ENCODE data around the gene CTSV.
"Not testable (repeated sequence)": the region's sequence is repeated elsewhere in the genome, so short reads cannot be mapped to it uniquely, and the experiment has no call there.

CTSV gene

GRCh38 chr9:97060796-97061195 lies 21.9 kb upstream of the CTSV start:
- Histone ChIP-seq H3K9ac (ENCODE audit: low read depth, low read length) (no peak overlapping the region), H3K4me1 (ENCODE audit: insufficient read depth, low read length) (no peaks in the 10 kb centered on the region), H3K36me3 (ENCODE audit: insufficient read depth, low read length) (no peaks in the 10 kb centered on the region), H3K9me3 (ENCODE audit: control insufficient read depth, insufficient read depth, low read length) (no peaks in the 10 kb centered on the region)

- H3K9ac ChIP-seq (ENCODE audit: low read depth, low read length): no peak overlapping the region
Observed at GRCh38 chr9:97059626-97060025, 20.7 kb upstream of the CTSV start.

GRCh38 chr9:97057651-97058050 lies 18.7 kb upstream of the CTSV start:
- no peaks in the 10 kb centered on the region for H3K36me3 ChIP-seq (ENCODE audit: insufficient read depth, low read length)
- no peak overlapping the region for H3K9ac ChIP-seq (ENCODE audit: low read depth, low read length)
- no peaks in the 10 kb centered on the region for H3K9me3 ChIP-seq (ENCODE audit: control insufficient read depth, insufficient read depth, low read length)
- H3K4me1 ChIP-seq (ENCODE audit: insufficient read depth, low read length): peaks cover 18% of the 10 kb centered on the region

More at GRCh38 chr9:97059626-97060025, 20.7 kb upstream of the CTSV start:
- Histone ChIP-seq H3K4me1 (ENCODE audit: insufficient read depth, low read length) (peaks cover 1% of the 10 kb centered on the region; the same call in 1 of the 2 replicates), H3K9me3 (ENCODE audit: control insufficient read depth, insufficient read depth, low read length) (no peaks in the 10 kb centered on the region), H3K36me3 (ENCODE audit: insufficient read depth, low read length) (no peaks in the 10 kb centered on the region)

GRCh38 chr9:97055891-97056290 lies 16.9 kb upstream of the CTSV start:
- H3K9me3 ChIP-seq (ENCODE audit: control insufficient read depth, insufficient read depth, low read length); H3K9ac ChIP-seq (ENCODE audit: low read depth, low read length); H3K36me3 ChIP-seq (ENCODE audit: insufficient read depth, low read length): not testable (repeated sequence)
- peaks cover 26% of the 10 kb centered on the region for H3K4me1 ChIP-seq (ENCODE audit: insufficient read depth, low read length)

- H3K4me1 ChIP-seq (ENCODE audit: insufficient read depth, low read length): peaks cover 26% of the 10 kb centered on the region
- no peaks in the 10 kb centered on the region for H3K36me3 ChIP-seq (ENCODE audit: insufficient read depth, low read length)
- H3K9me3 ChIP-seq (ENCODE audit: control insufficient read depth, insufficient read depth, low read length): no peaks in the 10 kb centered on the region; the same call in 1 of the 2 replicates
- H3K9ac ChIP-seq (ENCODE audit: low read depth, low read length): no peak overlapping the region
Observed at GRCh38 chr9:97053717-97054116, 14.8 kb upstream of the CTSV start.

- Histone ChIP-seq H3K9ac (ENCODE audit: low read depth, low read length) (no peak overlapping the region), H3K4me1 (ENCODE audit: insufficient read depth, low read length) (peaks cover 26% of the 10 kb centered on the region), H3K36me3 (ENCODE audit: insufficient read depth, low read length) (no peaks in the 10 kb centered on the region), H3K9me3 (ENCODE audit: control insufficient read depth, insufficient read depth, low read length) (no peaks in the 10 kb centered on the region; the same call in 1 of the 2 replicates)
Observed at GRCh38 chr9:97052735-97053134, 13.8 kb upstream of the CTSV start.

- Histone ChIP-seq H3K9ac (ENCODE audit: low read depth, low read length) (no peak overlapping the region), H3K4me1 (ENCODE audit: insufficient read depth, low read length) (peaks cover 23% of the 10 kb centered on the region), H3K9me3 (ENCODE audit: control insufficient read depth, insufficient read depth, low read length) (no peaks in the 10 kb centered on the region; the same call in 1 of the 2 replicates), H3K36me3 (ENCODE audit: insufficient read depth, low read length) (no peaks in the 10 kb centered on the region)
Observed at GRCh38 chr9:97046228-97046627, 7.3 kb upstream of the CTSV start.

GRCh38 chr9:97045300-97045699 lies 6.4 kb upstream of the CTSV start:
- H3K36me3 ChIP-seq (ENCODE audit: insufficient read depth, low read length): no peaks in the 10 kb centered on the region
- H3K4me1 ChIP-seq (ENCODE audit: insufficient read depth, low read length): peaks cover 23% of the 10 kb centered on the region
- no peaks in the 10 kb centered on the region for H3K9me3 ChIP-seq (ENCODE audit: control insufficient read depth, insufficient read depth, low read length)
- no peak overlapping the region for H3K9ac ChIP-seq (ENCODE audit: low read depth, low read length)

GRCh38 chr9:97041898-97042297 lies 3.0 kb upstream of the CTSV start:
- H3K36me3 ChIP-seq (ENCODE audit: insufficient read depth, low read length): no peaks in the 10 kb centered on the region
- H3K9me3 ChIP-seq (ENCODE audit: control insufficient read depth, insufficient read depth, low read length): no peaks in the 10 kb centered on the region
- H3K9ac ChIP-seq (ENCODE audit: low read depth, low read length): no peak overlapping the region
- peaks cover 21% of the 10 kb centered on the region for H3K4me1 ChIP-seq (ENCODE audit: insufficient read depth, low read length)

- Histone ChIP-seq H3K9ac (ENCODE audit: low read depth, low read length) (peak overlapping the region; percentile 79), H3K9me3 (ENCODE audit: control insufficient read depth, insufficient read depth, low read length) (no peaks in the 10 kb centered on the region), H3K36me3 (ENCODE audit: insufficient read depth, low read length) (no peaks in the 10 kb centered on the region; the same call in 1 of the 2 replicates), H3K4me1 (ENCODE audit: insufficient read depth, low read length) (no peaks in the 10 kb centered on the region)
Observed at GRCh38 chr9:97039514-97039860, 545 bp upstream of the CTSV start.

GRCh38 chr9:97023505-97023904 lies 15.4 kb downstream of the CTSV start:
- H3K4me1 ChIP-seq (ENCODE audit: insufficient read depth, low read length); H3K9ac ChIP-seq (ENCODE audit: low read depth, low read length); H3K9me3 ChIP-seq (ENCODE audit: control insufficient read depth, insufficient read depth, low read length); H3K36me3 ChIP-seq (ENCODE audit: insufficient read depth, low read length): not testable (repeated sequence)

- H3K9me3 ChIP-seq (ENCODE audit: control insufficient read depth, insufficient read depth, low read length); H3K36me3 ChIP-seq (ENCODE audit: insufficient read depth, low read length): not testable (repeated sequence)
Observed at GRCh38 chr9:97013151-97014132, 25.5 kb downstream of the CTSV start.

GRCh38 chr9:97012617-97013016 lies 26.3 kb downstream of the CTSV start:
- not testable (repeated sequence) for H3K9me3 ChIP-seq (ENCODE audit: control insufficient read depth, insufficient read depth, low read length); H3K36me3 ChIP-seq (ENCODE audit: insufficient read depth, low read length); H3K4me1 ChIP-seq (ENCODE audit: insufficient read depth, low read length)
- peak overlapping the region; percentile 60; the same call in 1 of the 2 replicates for H3K9ac ChIP-seq (ENCODE audit: low read depth, low read length)

More at GRCh38 chr9:97013151-97014132, 25.5 kb downstream of the CTSV start:
- H3K4me1 ChIP-seq (ENCODE audit: insufficient read depth, low read length): not testable (repeated sequence)
- H3K9ac ChIP-seq (ENCODE audit: low read depth, low read length): peak overlapping the region; percentile 60

GRCh38 chr9:97002195-97002594 lies 36.7 kb downstream of the CTSV start:
- H3K9me3 ChIP-seq (ENCODE audit: control insufficient read depth, insufficient read depth, low read length); H3K36me3 ChIP-seq (ENCODE audit: insufficient read depth, low read length); H3K4me1 ChIP-seq (ENCODE audit: insufficient read depth, low read length); H3K9ac ChIP-seq (ENCODE audit: low read depth, low read length): not testable (repeated sequence)

- H3K4me1 ChIP-seq (ENCODE audit: insufficient read depth, low read length); H3K9ac ChIP-seq (ENCODE audit: low read depth, low read length); H3K9me3 ChIP-seq (ENCODE audit: control insufficient read depth, insufficient read depth, low read length); H3K36me3 ChIP-seq (ENCODE audit: insufficient read depth, low read length): not testable (repeated sequence)
Observed at GRCh38 chr9:97001338-97001737, 37.6 kb downstream of the CTSV start.
